GM12874 (cell line): ENCODE results near the gene BCL7A.
A peak's percentile ranks its signal among the peaks of the same experiment; 100 is the strongest.

Experiments used
- TF ChIP-seq, protein P1 (sequence below): IDR thresholded peaks from 2 replicates; pipeline ENCODE4 v1.5.1; 2011; ENCODE audit warnings: low read depth, mild to moderate bottlenecking, control low read depth, low read length, moderate library complexity; ENCODE audit not compliant: insufficient read depth

BCL7A gene

DNA sequence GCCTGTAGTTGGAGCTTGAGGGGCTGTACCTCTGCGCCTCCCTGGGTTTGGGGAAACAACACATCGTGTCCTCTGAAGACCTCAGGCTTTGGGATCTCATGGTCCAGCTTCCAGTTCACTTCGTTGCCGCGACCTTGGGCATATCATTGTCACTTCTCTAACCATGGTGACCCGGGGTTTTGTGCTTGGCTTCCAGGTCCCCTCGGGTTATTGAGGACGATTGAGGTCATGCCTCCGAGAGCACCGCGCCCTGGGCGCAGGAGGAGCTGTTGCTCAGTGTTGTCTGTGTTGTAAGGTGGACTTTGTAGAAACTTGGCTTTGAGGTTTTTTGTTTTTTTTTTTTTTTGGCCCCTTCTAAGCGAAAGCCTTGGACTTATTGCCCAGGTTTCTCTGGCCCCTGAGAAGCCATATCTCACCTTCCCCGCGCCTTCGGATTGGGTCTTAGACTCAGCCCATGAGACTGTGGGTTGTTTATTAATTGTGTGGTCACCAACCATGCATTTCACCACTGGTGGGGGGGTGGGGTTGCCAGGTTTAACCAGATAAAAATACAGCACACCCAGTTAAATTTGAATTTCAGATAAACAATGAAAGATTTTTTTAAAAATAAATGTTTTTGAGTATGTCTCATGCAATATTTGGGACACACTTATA lies 2.6 kb downstream of the BCL7A start:
- TF ChIP-seq, protein P1, sequence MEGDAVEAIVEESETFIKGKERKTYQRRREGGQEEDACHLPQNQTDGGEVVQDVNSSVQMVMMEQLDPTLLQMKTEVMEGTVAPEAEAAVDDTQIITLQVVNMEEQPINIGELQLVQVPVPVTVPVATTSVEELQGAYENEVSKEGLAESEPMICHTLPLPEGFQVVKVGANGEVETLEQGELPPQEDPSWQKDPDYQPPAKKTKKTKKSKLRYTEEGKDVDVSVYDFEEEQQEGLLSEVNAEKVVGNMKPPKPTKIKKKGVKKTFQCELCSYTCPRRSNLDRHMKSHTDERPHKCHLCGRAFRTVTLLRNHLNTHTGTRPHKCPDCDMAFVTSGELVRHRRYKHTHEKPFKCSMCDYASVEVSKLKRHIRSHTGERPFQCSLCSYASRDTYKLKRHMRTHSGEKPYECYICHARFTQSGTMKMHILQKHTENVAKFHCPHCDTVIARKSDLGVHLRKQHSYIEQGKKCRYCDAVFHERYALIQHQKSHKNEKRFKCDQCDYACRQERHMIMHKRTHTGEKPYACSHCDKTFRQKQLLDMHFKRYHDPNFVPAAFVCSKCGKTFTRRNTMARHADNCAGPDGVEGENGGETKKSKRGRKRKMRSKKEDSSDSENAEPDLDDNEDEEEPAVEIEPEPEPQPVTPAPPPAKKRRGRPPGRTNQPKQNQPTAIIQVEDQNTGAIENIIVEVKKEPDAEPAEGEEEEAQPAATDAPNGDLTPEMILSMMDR = no peak

DNA sequence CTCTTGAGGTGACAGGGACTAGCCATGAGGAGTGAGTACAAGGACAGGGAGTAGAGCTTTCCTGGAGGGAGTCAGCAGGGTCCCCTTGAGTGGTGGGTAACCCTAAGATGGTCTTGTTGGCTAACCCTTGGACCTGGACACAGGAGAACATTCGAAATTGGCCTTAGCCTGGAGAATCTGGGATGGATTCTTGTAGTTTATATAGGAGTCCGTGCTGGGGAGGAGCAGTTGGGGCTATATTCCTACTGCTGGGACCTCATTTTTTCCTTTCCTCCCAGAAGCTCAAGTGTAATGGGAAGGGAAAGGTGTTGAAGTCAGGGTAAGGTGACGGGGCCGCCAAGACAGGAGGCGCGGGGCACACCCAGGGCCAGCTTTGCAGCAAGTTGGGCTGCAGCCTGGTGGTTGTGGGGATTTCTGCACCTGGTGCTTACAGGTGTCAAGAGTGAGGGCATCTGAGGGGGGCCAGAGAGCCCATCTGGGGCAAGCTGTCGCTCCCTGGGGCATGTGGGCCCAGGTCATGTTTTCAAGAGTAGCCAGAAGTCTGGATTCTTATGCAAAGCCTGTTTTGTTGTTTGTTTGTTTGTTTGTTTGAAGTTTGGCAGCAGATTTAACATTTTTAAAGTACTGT lies 5.1 kb downstream of the BCL7A start:
- TF ChIP-seq, protein P1 = peak; percentile 25; the same call in 1 of the 2 replicates

DNA sequence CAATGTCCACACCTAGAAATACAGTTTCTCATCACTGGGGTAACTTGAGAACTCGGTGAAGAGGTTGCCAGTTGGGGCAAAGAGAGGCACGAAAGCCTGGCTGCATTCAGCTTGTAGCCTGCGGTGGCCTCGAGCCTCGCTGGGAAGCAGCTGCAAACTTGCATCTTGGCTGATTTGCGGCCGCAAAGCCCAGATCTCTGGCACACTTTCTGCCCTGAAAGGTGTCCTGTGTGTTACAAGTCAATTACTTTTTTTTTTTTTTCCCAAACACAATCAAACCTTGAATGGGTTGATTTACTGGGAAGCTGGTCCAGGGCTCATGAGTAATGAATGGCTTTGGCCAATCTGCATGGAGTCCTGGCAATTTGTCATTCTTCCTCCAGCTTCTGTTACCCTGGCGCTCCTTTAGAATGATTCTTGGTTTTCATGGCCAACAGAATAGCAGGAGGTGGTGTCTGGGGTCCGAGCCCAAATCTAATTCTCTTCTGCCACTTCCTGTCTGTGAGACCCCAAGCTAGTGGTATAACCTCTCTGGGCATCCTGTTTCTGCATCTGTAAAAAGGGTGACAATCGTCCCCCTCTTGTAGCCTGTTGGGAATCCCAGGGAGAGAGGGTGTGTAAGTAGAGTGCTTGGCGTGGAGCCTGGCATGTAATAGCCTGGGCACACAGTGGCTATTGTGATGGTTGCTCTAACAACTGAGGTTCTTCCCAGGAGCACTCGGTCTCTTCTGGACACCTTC lies 6.7 kb downstream of the BCL7A start:
- TF ChIP-seq, protein P1 = no peak

DNA sequence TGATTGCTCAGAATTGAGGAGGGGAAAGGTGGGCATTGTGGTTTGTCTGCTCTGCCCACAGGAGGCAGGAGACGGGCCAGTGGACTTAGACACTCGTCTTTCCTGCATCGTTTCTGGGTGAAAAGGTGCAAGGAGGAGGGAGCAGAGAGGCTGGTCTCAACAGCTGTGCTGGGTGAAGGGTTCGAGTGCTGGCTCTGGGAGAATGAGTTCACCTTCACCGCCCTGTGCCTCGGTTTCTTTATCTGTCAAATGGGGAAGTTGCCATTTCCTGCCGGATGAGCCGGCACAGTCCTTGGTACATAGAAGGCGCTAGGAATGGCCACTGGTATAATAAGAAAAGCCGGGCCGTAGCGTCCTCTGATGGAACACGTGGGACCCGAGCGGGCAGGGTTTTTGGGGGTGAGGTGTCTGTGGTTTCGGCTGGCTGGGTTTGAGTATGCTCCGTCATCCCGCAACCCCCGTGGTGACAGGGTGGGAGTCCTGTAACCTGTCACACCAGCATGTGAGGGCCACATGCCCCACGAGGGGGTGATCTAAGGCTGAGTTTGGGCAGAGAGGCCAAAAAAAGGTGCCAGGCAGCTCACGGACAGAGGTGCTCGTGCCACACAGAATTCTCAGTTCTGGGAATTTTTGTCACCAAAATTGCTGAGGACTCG lies 7.3 kb downstream of the BCL7A start:
- TF ChIP-seq, protein P1 = peak; percentile 57

DNA sequence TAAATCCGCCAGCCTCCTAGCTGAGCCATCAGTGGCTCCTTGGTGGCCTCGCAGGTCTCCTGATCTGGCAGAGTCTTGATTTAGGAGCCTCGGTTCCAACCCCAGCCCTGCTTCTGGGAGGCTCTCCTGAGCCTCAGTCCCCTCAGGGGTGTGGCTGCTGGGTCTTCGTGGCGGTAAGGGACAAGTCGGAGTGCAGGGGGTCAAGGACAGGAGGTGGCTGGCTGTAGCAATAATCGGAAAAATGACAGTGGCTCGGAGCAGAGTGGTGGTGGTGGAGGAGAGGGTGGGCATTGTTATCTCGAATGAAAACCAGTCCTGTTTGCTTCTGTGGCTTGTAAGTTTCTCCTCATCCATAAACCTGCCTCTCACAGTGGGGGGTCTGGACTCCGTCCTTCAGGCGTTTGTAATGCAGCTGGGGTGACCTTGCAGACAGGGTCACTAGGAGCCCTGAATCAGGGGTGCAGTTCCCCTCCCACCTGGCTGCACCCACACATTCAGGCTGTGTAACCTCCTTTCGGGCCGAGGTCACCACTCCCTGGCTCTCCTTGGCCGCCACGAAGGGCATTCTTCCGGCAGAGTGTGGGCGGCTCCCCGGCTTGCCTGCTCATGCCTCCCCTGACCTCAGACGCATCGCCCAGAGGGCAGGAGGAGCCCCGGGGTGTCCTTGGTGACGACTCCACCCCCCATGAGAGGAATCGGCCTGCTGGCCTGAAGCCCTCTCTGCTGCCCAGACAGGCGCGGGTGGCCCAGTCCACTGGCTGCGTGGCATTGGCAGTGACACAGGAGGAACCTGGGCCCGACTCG lies 8.1 kb downstream of the BCL7A start:
- TF ChIP-seq, protein P1 = no peak

DNA sequence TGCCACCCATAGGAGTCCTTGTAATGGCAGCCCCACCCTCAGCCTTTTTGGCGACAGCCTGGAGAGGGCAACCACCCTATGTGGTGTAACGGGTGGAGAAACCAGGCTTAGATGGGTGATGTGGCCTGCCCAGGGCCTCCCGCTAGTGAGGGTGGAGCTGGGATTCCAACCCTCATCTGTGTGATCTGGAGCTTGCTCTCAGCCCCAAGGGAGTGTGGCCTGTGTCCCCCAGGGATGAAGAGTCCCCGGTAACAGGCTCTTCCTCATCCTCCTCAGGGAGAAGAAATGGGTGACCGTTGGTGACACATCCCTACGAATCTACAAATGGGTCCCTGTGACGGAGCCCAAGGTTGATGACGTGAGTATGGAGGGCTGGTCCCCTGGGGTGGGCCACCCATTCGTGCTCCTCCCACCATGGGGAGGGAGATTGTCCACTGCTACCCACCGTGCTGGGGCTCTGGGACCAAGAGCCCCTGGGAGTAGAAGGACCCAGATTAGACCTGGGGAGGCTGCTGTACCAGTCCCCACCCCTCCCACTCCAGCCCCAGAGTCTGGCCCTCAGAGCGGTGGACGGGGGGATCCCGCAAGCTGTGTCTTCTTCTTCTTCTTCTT lies 8.8 kb downstream of the BCL7A start:
- TF ChIP-seq, protein P1 = no peak
